Keratinocyte (primary cell): ENCODE results near the gene IRAK2. TPM values are rescaled to one million over a fixed set of nuclear protein-coding genes. Genes with fewer than 3 reads are reported as not detected.

Experiments
- DNase-seq: peaks from one replicate; pipeline ENCODE4 v3.0.0-alpha.2; 2011; ENCODE audit warnings: low read depth, missing footprints, low spot score
- FAIRE-seq: peaks from 2 replicates; lab custom pipeline; 2011; peaks lifted over from hg19 to GRCh38; lab: Jason Lieb, UNC
- H2AFZ ChIP-seq: 2 replicates; pipeline ENCODE4 v1.6.0; 2012; ENCODE audit warnings: low read length, control low read depth, inconsistent platforms; ENCODE audit not compliant: control insufficient read depth
- H3K27ac ChIP-seq: 2 replicates; pipeline ENCODE4 v1.5.1; 2011; ENCODE audit warnings: low read length; ENCODE audit not compliant: control insufficient read depth, insufficient read depth
- H3K27me3 ChIP-seq: 3 replicates; pipeline ENCODE4 v1.6.0; 2011; ENCODE audit warnings: low read length; ENCODE audit not compliant: control insufficient read depth, insufficient read depth; ENCODE audit errors: extremely low read depth
- H3K36me3 ChIP-seq, 2 experiments: 2 replicates in 1 of 2; 3 replicates in 1 of 2; pipeline ENCODE4 v1.5.1; 2011; ENCODE audit warnings: low read length in 2 of 2, mild to moderate bottlenecking in 1 of 2; ENCODE audit not compliant: control insufficient read depth in 2 of 2, insufficient read depth in 2 of 2; ENCODE audit errors: extremely low read depth in 1 of 2
- H3K4me1 ChIP-seq: 3 replicates; pipeline ENCODE4 v1.5.1; 2011; ENCODE audit warnings: low read length; ENCODE audit not compliant: control insufficient read depth, insufficient read depth; ENCODE audit errors: extremely low read depth
- H3K4me2 ChIP-seq: 3 replicates; pipeline ENCODE4 v1.6.0; 2011; ENCODE audit warnings: low read depth, low read length; ENCODE audit not compliant: control insufficient read depth, insufficient read depth; ENCODE audit errors: extremely low read depth
- H3K4me3 ChIP-seq, 3 experiments: fragments of 200-600 bp in 1 of 3; sonication (generic) in 1 of 3; 2 replicates in 2 of 3; 3 replicates in 1 of 3; pipeline ENCODE4 v1.5.1; 2011 to 2016; ENCODE audit warnings: low read length in 3 of 3, mild to moderate bottlenecking in 3 of 3, control low read depth in 2 of 3, inconsistent platforms in 1 of 3, low read depth in 1 of 3, mixed read lengths in 1 of 3, mixed run types in 1 of 3, moderate library complexity in 1 of 3; ENCODE audit not compliant: control insufficient read depth in 2 of 3, insufficient read depth in 2 of 3; ENCODE audit errors: extremely low read depth in 1 of 3
- H3K79me2 ChIP-seq: 2 replicates; pipeline ENCODE4 v1.6.0; 2012; ENCODE audit warnings: low read length; ENCODE audit not compliant: control insufficient read depth, insufficient read depth
- H3K9ac ChIP-seq: 3 replicates; pipeline ENCODE4 v1.6.0; 2011; ENCODE audit warnings: low read length; ENCODE audit not compliant: control insufficient read depth, insufficient read depth; ENCODE audit errors: extremely low read depth
- H3K9me1 ChIP-seq: 3 replicates; pipeline ENCODE4 v1.6.0; 2011; ENCODE audit warnings: low read length; ENCODE audit not compliant: control insufficient read depth, insufficient read depth; ENCODE audit errors: extremely low read depth
- H3K9me3 ChIP-seq: 2 replicates; pipeline ENCODE4 v1.5.1; 2012; ENCODE audit warnings: low read depth, low read length; ENCODE audit not compliant: control insufficient read depth
- H4K20me1 ChIP-seq: 3 replicates; pipeline ENCODE4 v1.6.0; 2011; ENCODE audit warnings: low read length; ENCODE audit not compliant: control insufficient read depth, insufficient read depth; ENCODE audit errors: extremely low read depth
- EZH2 ChIP-seq: IDR thresholded peaks from one replicate; pipeline ENCODE4 v1.6.1; 2012; ENCODE audit warnings: inconsistent platforms, mild to moderate bottlenecking, low read length, moderate library complexity
- dilution Hi-C: fragments of 300-500 bp; cut with MboI; formaldehyde crosslinking; loops from one replicate; pipeline ENCODE4 v1.7.0; 2020; ENCODE audit warnings: low sequenced_read_pairs; ENCODE audit not compliant: extremely low pct_ligation_motif_present
- polyA plus RNA-seq, 5 experiments: library from polyadenylated mRNA; depleted of rRNA in 3 of 5; stranded (reverse) in 3 of 5; stranded (forward) in 1 of 5; unstranded in 1 of 5; fragments of >200 nt; gene quantifications; 1 replicate in 1 of 5; 2 replicates in 3 of 5; 3 replicates in 1 of 5; pipeline versions ENCODE4 v1.2.1 to v1.2.3, GENCODE V29; 2011 to 2012; ENCODE audit warnings: missing spikeins in 2 of 5, low read depth in 1 of 5, low replicate concordance in 1 of 5
- TF ChIP-seq, protein P1 (sequence below), 3 experiments: IDR thresholded peaks in 1 of 3; conservative IDR thresholded peaks in 1 of 3; optimal IDR thresholded peaks in 1 of 3; 2 replicates in 2 of 3; 3 replicates in 1 of 3; pipeline versions ENCODE3 to v1.5.1; 2011; ENCODE audit warnings: low read length in 3 of 3, mild to moderate bottlenecking in 3 of 3, moderate library complexity in 2 of 3, control low read depth in 1 of 3, inconsistent platforms in 1 of 3; ENCODE audit not compliant: insufficient read depth in 2 of 3; ENCODE audit errors: extremely low read depth in 1 of 3

Gene IRAK2
- polyA plus RNA-seq, 1 donor (not counting 4 experiments of a cell fraction or from before 2014, with no cell fraction given): 3.5 TPM

DNA sequence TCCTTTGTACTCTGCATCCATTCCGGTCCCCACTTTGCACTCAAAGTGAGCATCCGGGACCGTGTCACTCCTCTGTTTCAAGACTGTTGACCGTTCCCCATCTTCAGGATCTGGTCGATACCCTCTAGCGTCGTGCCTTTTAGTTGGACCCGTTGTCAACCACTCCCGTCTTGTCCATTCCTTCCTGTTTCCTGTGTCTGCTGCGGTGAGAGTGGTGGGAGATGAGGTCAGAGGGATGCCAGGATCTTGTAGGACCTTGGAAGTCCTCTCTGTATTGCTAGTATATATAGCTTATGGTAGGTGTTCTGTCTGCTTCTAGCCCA lies 48.6 kb upstream of the IRAK2 start:
- FAIRE-seq (peak; percentile 17), DNase-seq (no peak)
- dilution Hi-C loops: no loop called here
- H3K79me2 ChIP-seq: peaks cover 52% of the 10 kb centered on the region
- no peaks in the 10 kb centered on the region for H3K9me3 ChIP-seq
- H4K20me1 ChIP-seq: no peaks in the 10 kb centered on the region
- H3K36me3 ChIP-seq: peaks cover 0 to 10% of the 10 kb centered on the region in 2 experiments
- H3K9me1 ChIP-seq: no peaks in the 10 kb centered on the region
- peaks cover 9% of the 10 kb centered on the region for H3K4me1 ChIP-seq
- H3K4me2 ChIP-seq: peak overlapping the region; percentile 55
- peak overlapping the region; percentile 85 for H3K9ac ChIP-seq
- TF ChIP-seq EZH2: no peak
- TF ChIP-seq, protein P1, sequence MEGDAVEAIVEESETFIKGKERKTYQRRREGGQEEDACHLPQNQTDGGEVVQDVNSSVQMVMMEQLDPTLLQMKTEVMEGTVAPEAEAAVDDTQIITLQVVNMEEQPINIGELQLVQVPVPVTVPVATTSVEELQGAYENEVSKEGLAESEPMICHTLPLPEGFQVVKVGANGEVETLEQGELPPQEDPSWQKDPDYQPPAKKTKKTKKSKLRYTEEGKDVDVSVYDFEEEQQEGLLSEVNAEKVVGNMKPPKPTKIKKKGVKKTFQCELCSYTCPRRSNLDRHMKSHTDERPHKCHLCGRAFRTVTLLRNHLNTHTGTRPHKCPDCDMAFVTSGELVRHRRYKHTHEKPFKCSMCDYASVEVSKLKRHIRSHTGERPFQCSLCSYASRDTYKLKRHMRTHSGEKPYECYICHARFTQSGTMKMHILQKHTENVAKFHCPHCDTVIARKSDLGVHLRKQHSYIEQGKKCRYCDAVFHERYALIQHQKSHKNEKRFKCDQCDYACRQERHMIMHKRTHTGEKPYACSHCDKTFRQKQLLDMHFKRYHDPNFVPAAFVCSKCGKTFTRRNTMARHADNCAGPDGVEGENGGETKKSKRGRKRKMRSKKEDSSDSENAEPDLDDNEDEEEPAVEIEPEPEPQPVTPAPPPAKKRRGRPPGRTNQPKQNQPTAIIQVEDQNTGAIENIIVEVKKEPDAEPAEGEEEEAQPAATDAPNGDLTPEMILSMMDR (optimal IDR thresholded peaks at IDR 0.05 in 1 of 3, IDR thresholded peaks at IDR 0.05 in 1 of 3, conservative IDR thresholded peaks at IDR 0.05 in 1 of 3; ENCODE audit: extremely low read depth in 1 of 3, insufficient read depth in 2 of 3, low read length in 3 of 3): peak in 1 of 3 experiments; percentile 9
- H3K27me3 ChIP-seq: no peaks in the 10 kb centered on the region
- peak overlapping the region; percentile 77 for H3K27ac ChIP-seq
- H3K4me3 ChIP-seq: peak overlapping the region; percentile 71 to 95 (median 83)
- peak overlapping the region; percentile 94 for H2AFZ ChIP-seq

- no peak for DNase-seq
- FAIRE-seq: no peak
- dilution Hi-C loops: no loop called here
- Histone ChIP-seq H3K4me1 (peaks cover 9% of the 10 kb centered on the region), H3K9me1 (no peaks in the 10 kb centered on the region), H3K9ac (no peak overlapping the region), H3K79me2 (peaks cover 57% of the 10 kb centered on the region), H3K27ac (no peak overlapping the region), H2AFZ (no peak overlapping the region), H3K4me3 (peak overlapping the region in 1 of 3 experiments; percentile 95), H3K4me2 (peak overlapping the region; percentile 55), H3K36me3 (peaks cover 0 to 10% of the 10 kb centered on the region in 2 experiments), H3K9me3 (no peaks in the 10 kb centered on the region), H4K20me1 (no peaks in the 10 kb centered on the region), H3K27me3 (no peaks in the 10 kb centered on the region)
- no peak for TF ChIP-seq EZH2
- TF ChIP-seq, protein P1 (optimal IDR thresholded peaks at IDR 0.05 in 1 of 3, IDR thresholded peaks at IDR 0.05 in 1 of 3, conservative IDR thresholded peaks at IDR 0.05 in 1 of 3; ENCODE audit: extremely low read depth in 1 of 3, insufficient read depth in 2 of 3, low read length in 3 of 3): no peak
Observed at GRCh38 chr3:10116928-10117327, 47.8 kb upstream of the IRAK2 start.
